Endodermal cell (in vitro differentiated cells): ENCODE results near the gene PCDHB3. TPM values are rescaled to one million over a fixed set of nuclear protein-coding genes. Genes with fewer than 3 reads are reported as not detected.
A peak's percentile ranks its signal among the peaks of the same experiment; 100 is the strongest.
"Not testable (repeated sequence)": the region's sequence is repeated elsewhere in the genome, so short reads cannot be mapped to it uniquely, and the experiment has no call there.

Experiments used
- DNase-seq: peaks from one replicate; pipeline ENCODE4 v3.0.0-alpha.2; 2017
- H3K27ac ChIP-seq: 2 replicates; pipeline ENCODE4 v1.5.1; 2013; ENCODE audit warnings: mild to moderate bottlenecking, low read depth, low read length, moderate library complexity
- H3K27me3 ChIP-seq: 2 replicates; pipeline ENCODE4 v1.6.1; 2013; ENCODE audit warnings: mild to moderate bottlenecking, low read length, moderate library complexity; ENCODE audit not compliant: insufficient read depth, control insufficient read depth, poor library complexity, severe bottlenecking
- H3K36me3 ChIP-seq: 2 replicates; pipeline ENCODE4 v1.7.0; 2013; ENCODE audit warnings: mild to moderate bottlenecking, low read length, moderate library complexity; ENCODE audit not compliant: control insufficient read depth, insufficient read depth
- H3K4me1 ChIP-seq: one replicate; pipeline ENCODE4 v1.7.0; 2013; ENCODE audit warnings: low read length; ENCODE audit not compliant: control insufficient read depth, insufficient read depth
- H3K4me3 ChIP-seq: 2 replicates; pipeline ENCODE4 v1.5.1; 2013; ENCODE audit warnings: mild to moderate bottlenecking, low read length, moderate library complexity
- H3K9ac ChIP-seq: 2 replicates; pipeline ENCODE4 v1.6.1; 2013; ENCODE audit warnings: mild to moderate bottlenecking, low read length, moderate library complexity; ENCODE audit not compliant: poor library complexity, severe bottlenecking; ENCODE audit errors: extremely low read depth
- H3K9me3 ChIP-seq: 2 replicates; pipeline ENCODE4 v1.6.1; 2013; ENCODE audit warnings: mild to moderate bottlenecking, low read length, moderate library complexity; ENCODE audit not compliant: control insufficient read depth
- H3K27ac Mint-ChIP-seq: 2 replicates; pipeline ENCODE4 v1.8.0; 2020; ENCODE audit warnings: mixed read lengths
- H3K27me3 Mint-ChIP-seq: 2 replicates; pipeline ENCODE4 v1.8.0; 2021; ENCODE audit warnings: mild to moderate bottlenecking, mixed read lengths; ENCODE audit not compliant: insufficient read depth
- H3K36me3 Mint-ChIP-seq: 2 replicates; pipeline ENCODE4 v1.8.0; 2020; ENCODE audit warnings: low read depth, mixed read lengths
- H3K4me1 Mint-ChIP-seq: 2 replicates; pipeline ENCODE4 v1.8.0; 2020; ENCODE audit warnings: mixed read lengths
- H3K4me3 Mint-ChIP-seq: 2 replicates; pipeline ENCODE4 v1.8.0; 2020; ENCODE audit warnings: mild to moderate bottlenecking, moderate library complexity, mixed read lengths
- H3K9me3 Mint-ChIP-seq: 2 replicates; pipeline ENCODE4 v1.8.0; 2020; ENCODE audit warnings: mild to moderate bottlenecking, mixed read lengths
- WGBS, 2 experiments: methylation state at CpG; one replicate each; pipeline versions ENCODE4 v1.1.5 to v1.1.7; 2013; ENCODE audit warnings: missing lambda C conversion rate in 2 of 2, mixed read lengths in 1 of 2; ENCODE audit not compliant: insufficient coverage in 1 of 2, insufficient read length in 1 of 2; 5-methylcytosine and 5-hydroxymethylcytosine counted together
- total RNA-seq, 2 donors: library from RNA; stranded (reverse); fragmentation: NEBNext Ultra II Directional in 1 of 2; extraction: Animal tissue kit (Norgen Biotek cat#: 25700) in 1 of 2; gene quantifications; 2 replicates in 1 of 2; 3 replicates in 1 of 2; pipeline ENCODE4 v1.2.1, GENCODE V29; 2021
- TF ChIP-seq, protein P1 (sequence below): fragments of 200-600 bp; sonication (generic); conservative IDR thresholded peaks from 2 replicates; pipeline ENCODE4 v1.5.0; 2021; ENCODE audit warnings: antibody characterized with exemption, mild to moderate bottlenecking

Gene PCDHB3
- total RNA-seq, 2 donors from 2014 or later: 4.3 to 17.7 TPM

DNA sequence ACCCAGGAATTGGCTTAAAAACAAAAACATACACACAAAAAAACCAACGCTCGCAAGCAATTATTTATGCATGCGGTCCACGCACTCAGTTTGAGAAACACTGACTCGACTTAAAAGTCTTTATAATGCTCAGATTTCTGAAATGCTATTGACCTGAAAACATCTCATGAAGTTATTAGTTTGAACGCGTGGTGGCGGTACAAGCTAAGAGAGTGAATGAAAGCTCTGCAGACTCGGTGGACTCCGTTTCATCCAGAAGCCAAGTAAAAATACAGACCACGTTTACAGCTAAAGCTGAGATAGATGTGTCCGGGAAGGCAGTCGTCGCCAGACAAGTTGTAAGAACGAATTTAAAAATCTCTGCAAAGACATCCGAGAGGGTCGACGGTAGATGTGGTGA, 49.5 kb downstream of the PCDHB3 start, which contains the start of gene PCDHB6:
Gene PCDHB6, plus strand, starts transcription at position 246 of the 400 bp plus-strand sequence. CDS start 201 bp downstream, outside the sequence.
- Histone ChIP-seq H3K4me3 (no peak within 1 kb of the TSS), H3K9me3 (peaks cover 4% of the 10 kb centered on the region), H3K4me1 (no peaks in the 10 kb centered on the region), H3K9ac (no peak within 1 kb of the TSS), H3K36me3 (no peaks in the 10 kb centered on the region), H3K27ac (no peak within 1 kb of the TSS), H3K27me3 (peaks cover 4% of the 10 kb centered on the region)
- H3K27me3 Mint-ChIP-seq: peaks cover 2% of the 10 kb centered on the region
- peak; percentile 66 for DNase-seq
- peaks cover 26% of the 10 kb centered on the region for H3K9me3 Mint-ChIP-seq
- H3K27ac Mint-ChIP-seq: no peak within 1 kb of the TSS
- TF ChIP-seq, protein P1, sequence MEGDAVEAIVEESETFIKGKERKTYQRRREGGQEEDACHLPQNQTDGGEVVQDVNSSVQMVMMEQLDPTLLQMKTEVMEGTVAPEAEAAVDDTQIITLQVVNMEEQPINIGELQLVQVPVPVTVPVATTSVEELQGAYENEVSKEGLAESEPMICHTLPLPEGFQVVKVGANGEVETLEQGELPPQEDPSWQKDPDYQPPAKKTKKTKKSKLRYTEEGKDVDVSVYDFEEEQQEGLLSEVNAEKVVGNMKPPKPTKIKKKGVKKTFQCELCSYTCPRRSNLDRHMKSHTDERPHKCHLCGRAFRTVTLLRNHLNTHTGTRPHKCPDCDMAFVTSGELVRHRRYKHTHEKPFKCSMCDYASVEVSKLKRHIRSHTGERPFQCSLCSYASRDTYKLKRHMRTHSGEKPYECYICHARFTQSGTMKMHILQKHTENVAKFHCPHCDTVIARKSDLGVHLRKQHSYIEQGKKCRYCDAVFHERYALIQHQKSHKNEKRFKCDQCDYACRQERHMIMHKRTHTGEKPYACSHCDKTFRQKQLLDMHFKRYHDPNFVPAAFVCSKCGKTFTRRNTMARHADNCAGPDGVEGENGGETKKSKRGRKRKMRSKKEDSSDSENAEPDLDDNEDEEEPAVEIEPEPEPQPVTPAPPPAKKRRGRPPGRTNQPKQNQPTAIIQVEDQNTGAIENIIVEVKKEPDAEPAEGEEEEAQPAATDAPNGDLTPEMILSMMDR: peak; percentile 65
- no peak within 1 kb of the TSS for H3K4me3 Mint-ChIP-seq
- peaks cover 28% of the 10 kb centered on the region for H3K36me3 Mint-ChIP-seq
- H3K4me1 Mint-ChIP-seq: no peaks in the 10 kb centered on the region
- 86 to 89% methylated on average over 17 to 18 of the region's 18 CpGs for WGBS, 2 experiments

DNA sequence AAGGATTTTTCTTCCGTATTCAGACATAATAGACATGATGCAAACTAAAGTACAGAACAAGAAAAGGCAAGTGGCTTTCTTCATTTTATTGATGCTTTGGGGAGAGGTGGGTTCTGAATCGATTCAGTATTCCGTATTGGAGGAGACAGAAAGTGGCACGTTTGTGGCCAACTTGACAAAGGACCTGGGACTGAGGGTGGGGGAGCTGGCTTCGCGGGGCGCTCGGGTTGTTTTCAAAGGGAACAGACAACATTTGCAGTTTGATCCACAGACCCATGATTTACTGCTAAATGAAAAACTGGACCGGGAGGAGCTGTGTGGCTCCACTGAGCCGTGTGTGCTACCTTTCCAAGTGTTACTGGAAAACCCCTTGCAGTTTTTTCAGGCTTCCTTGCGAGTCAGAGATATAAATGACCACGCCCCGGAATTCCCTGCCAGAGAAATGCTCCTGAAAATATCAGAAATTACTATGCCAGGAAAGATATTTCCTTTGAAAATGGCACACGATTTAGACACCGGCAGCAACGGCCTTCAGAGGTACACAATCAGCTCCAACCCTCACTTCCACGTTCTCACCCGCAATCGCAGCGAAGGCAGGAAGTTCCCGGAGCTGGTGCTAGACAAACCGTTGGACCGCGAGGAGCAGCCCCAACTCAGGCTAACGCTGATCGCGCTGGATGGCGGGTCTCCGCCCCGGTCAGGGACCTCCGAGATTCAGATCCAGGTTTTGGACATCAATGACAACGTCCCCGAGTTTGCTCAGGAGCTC, 50.1 kb downstream of the PCDHB3 start:
- Histone ChIP-seq H3K27ac (no peak overlapping the region), H3K9ac (no peak overlapping the region), H3K9me3 (peaks cover 4% of the 10 kb centered on the region), H3K36me3 (no peaks in the 10 kb centered on the region), H3K4me3 (no peak overlapping the region), H3K27me3 (peaks cover 4% of the 10 kb centered on the region), H3K4me1 (no peaks in the 10 kb centered on the region)
- H3K9me3 Mint-ChIP-seq: peaks cover 26% of the 10 kb centered on the region
- H3K36me3 Mint-ChIP-seq: peaks cover 28% of the 10 kb centered on the region
- H3K4me3 Mint-ChIP-seq: no peak overlapping the region
- H3K27ac Mint-ChIP-seq: no peak overlapping the region
- no peaks in the 10 kb centered on the region for H3K4me1 Mint-ChIP-seq
- WGBS, 2 experiments: 90 to 92% methylated on average over 28 to 33 of the region's 33 CpGs
- TF ChIP-seq, protein P1: no peak
- H3K27me3 Mint-ChIP-seq: peaks cover 2% of the 10 kb centered on the region
- no peak for DNase-seq

DNA sequence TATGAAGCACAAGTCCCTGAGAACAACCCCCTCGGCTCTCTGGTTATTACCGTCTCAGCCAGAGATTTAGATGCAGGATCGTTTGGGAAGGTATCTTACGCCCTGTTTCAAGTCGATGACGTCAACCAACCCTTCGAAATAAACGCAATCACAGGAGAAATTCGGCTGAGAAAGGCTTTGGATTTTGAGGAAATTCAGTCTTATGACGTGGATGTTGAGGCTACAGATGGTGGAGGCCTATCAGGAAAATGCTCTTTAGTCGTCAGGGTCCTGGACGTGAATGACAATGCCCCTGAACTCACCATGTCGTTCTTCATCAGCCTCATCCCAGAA, 50.7 kb downstream of the PCDHB3 start:
- DNase-seq: no peak
- Mint-ChIP-seq H3K27me3 (peaks cover 2% of the 10 kb centered on the region), H3K9me3 (peaks cover 26% of the 10 kb centered on the region), H3K27ac (no peak overlapping the region), H3K4me3 (no peak overlapping the region), H3K4me1 (no peaks in the 10 kb centered on the region), H3K36me3 (peaks cover 30% of the 10 kb centered on the region)
- WGBS, 2 experiments: 88% methylated on average over 13 of the region's 13 CpGs
- Histone ChIP-seq H3K36me3 (no peaks in the 10 kb centered on the region), H3K4me3 (no peak overlapping the region), H3K4me1 (no peaks in the 10 kb centered on the region), H3K9ac (no peak overlapping the region), H3K9me3 (peaks cover 4% of the 10 kb centered on the region), H3K27ac (no peak overlapping the region), H3K27me3 (peaks cover 4% of the 10 kb centered on the region)
- TF ChIP-seq, protein P1: no peak

DNA sequence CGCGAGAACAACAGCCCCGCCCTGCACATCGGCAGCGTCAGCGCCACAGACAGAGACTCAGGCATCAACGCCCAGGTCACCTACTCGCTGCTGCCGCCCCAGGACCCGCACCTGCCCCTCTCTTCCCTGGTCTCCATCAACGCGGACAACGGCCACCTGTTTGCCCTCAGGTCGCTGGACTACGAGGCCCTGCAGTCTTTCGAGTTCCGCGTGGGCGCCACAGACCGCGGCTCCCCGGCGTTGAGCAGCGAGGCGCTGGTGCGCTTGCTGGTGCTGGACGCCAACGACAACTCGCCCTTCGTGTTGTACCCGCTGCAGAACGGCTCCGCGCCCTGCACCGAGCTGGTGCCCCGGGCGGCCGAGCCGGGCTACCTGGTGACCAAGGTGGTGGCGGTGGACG, 51.4 kb downstream of the PCDHB3 start:
- not testable (repeated sequence) for H3K27ac Mint-ChIP-seq, H3K9ac ChIP-seq, H3K27me3 Mint-ChIP-seq, H3K4me3 ChIP-seq, H3K27me3 ChIP-seq, H3K9me3 ChIP-seq, H3K4me1 ChIP-seq, H3K4me3 Mint-ChIP-seq, H3K27ac ChIP-seq, H3K36me3 ChIP-seq, H3K4me1 Mint-ChIP-seq, DNase-seq
- WGBS, 2 experiments: 96 to 97% methylated on average over 9 to 30 of the region's 41 CpGs
- H3K9me3 Mint-ChIP-seq: peaks cover 31% of the 10 kb centered on the region
- peaks cover 36% of the 10 kb centered on the region for H3K36me3 Mint-ChIP-seq

DNA sequence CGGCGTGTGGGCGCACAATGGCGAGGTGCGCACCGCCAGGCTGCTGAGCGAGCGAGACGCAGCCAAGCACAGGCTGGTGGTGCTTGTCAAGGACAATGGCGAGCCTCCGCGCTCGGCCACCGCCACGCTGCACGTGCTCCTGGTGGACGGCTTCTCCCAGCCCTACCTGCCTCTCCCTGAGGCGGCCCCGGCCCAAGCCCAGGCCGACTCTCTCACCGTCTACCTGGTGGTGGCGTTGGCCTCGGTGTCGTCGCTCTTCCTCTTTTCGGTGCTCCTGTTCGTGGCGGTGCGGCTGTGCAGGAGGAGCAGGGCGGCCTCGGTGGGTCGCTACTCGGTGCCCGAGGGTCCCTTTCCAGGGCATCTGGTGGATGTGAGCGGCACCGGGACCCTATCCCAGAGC, 51.8 kb downstream of the PCDHB3 start:
- H3K4me3 ChIP-seq, DNase-seq, H3K27me3 ChIP-seq, H3K4me1 ChIP-seq, H3K27me3 Mint-ChIP-seq, H3K27ac Mint-ChIP-seq, H3K9me3 ChIP-seq, H3K36me3 ChIP-seq, H3K4me3 Mint-ChIP-seq, H3K9ac ChIP-seq, H3K4me1 Mint-ChIP-seq, H3K27ac ChIP-seq: not testable (repeated sequence)
- 95 to 100% methylated on average over 4 to 36 of the region's 36 CpGs for WGBS, 2 experiments
- peaks cover 38% of the 10 kb centered on the region for H3K36me3 Mint-ChIP-seq
- peaks cover 36% of the 10 kb centered on the region for H3K9me3 Mint-ChIP-seq
